Keratinocyte (primary cell): ENCODE measurements around the gene HSPG2. TPM values are rescaled to one million over a fixed set of nuclear protein-coding genes. Genes with fewer than 3 reads are reported as not detected.

Experiments used
- DNase-seq: peaks from one replicate; pipeline ENCODE4 v3.0.0-alpha.2; 2011; ENCODE audit warnings: low read depth, missing footprints, low spot score
- FAIRE-seq: peaks from 2 replicates; lab custom pipeline; 2011; peaks lifted over from hg19 to GRCh38; lab: Jason Lieb, UNC
- H2AFZ ChIP-seq: 2 replicates; pipeline ENCODE4 v1.6.0; 2012; ENCODE audit warnings: low read length, control low read depth, inconsistent platforms; ENCODE audit not compliant: control insufficient read depth
- H3K27ac ChIP-seq: 2 replicates; pipeline ENCODE4 v1.5.1; 2011; ENCODE audit warnings: low read length; ENCODE audit not compliant: control insufficient read depth, insufficient read depth
- H3K27me3 ChIP-seq: 3 replicates; pipeline ENCODE4 v1.6.0; 2011; ENCODE audit warnings: low read length; ENCODE audit not compliant: control insufficient read depth, insufficient read depth; ENCODE audit errors: extremely low read depth
- H3K36me3 ChIP-seq, 2 experiments: 2 replicates in 1 of 2; 3 replicates in 1 of 2; pipeline ENCODE4 v1.5.1; 2011; ENCODE audit warnings: low read length in 2 of 2, mild to moderate bottlenecking in 1 of 2; ENCODE audit not compliant: control insufficient read depth in 2 of 2, insufficient read depth in 2 of 2; ENCODE audit errors: extremely low read depth in 1 of 2
- H3K4me1 ChIP-seq: 3 replicates; pipeline ENCODE4 v1.5.1; 2011; ENCODE audit warnings: low read length; ENCODE audit not compliant: control insufficient read depth, insufficient read depth; ENCODE audit errors: extremely low read depth
- H3K4me2 ChIP-seq: 3 replicates; pipeline ENCODE4 v1.6.0; 2011; ENCODE audit warnings: low read depth, low read length; ENCODE audit not compliant: control insufficient read depth, insufficient read depth; ENCODE audit errors: extremely low read depth
- H3K4me3 ChIP-seq, 3 experiments: fragments of 200-600 bp in 1 of 3; sonication (generic) in 1 of 3; 2 replicates in 2 of 3; 3 replicates in 1 of 3; pipeline ENCODE4 v1.5.1; 2011 to 2016; ENCODE audit warnings: low read length in 3 of 3, mild to moderate bottlenecking in 3 of 3, control low read depth in 2 of 3, inconsistent platforms in 1 of 3, low read depth in 1 of 3, mixed read lengths in 1 of 3, mixed run types in 1 of 3, moderate library complexity in 1 of 3; ENCODE audit not compliant: control insufficient read depth in 2 of 3, insufficient read depth in 2 of 3; ENCODE audit errors: extremely low read depth in 1 of 3
- H3K79me2 ChIP-seq: 2 replicates; pipeline ENCODE4 v1.6.0; 2012; ENCODE audit warnings: low read length; ENCODE audit not compliant: control insufficient read depth, insufficient read depth
- H3K9ac ChIP-seq: 3 replicates; pipeline ENCODE4 v1.6.0; 2011; ENCODE audit warnings: low read length; ENCODE audit not compliant: control insufficient read depth, insufficient read depth; ENCODE audit errors: extremely low read depth
- H3K9me1 ChIP-seq: 3 replicates; pipeline ENCODE4 v1.6.0; 2011; ENCODE audit warnings: low read length; ENCODE audit not compliant: control insufficient read depth, insufficient read depth; ENCODE audit errors: extremely low read depth
- H3K9me3 ChIP-seq: 2 replicates; pipeline ENCODE4 v1.5.1; 2012; ENCODE audit warnings: low read depth, low read length; ENCODE audit not compliant: control insufficient read depth
- H4K20me1 ChIP-seq: 3 replicates; pipeline ENCODE4 v1.6.0; 2011; ENCODE audit warnings: low read length; ENCODE audit not compliant: control insufficient read depth, insufficient read depth; ENCODE audit errors: extremely low read depth
- CTCF ChIP-seq, 3 experiments: IDR thresholded peaks in 1 of 3; conservative IDR thresholded peaks in 1 of 3; optimal IDR thresholded peaks in 1 of 3; 2 replicates in 2 of 3; 3 replicates in 1 of 3; pipeline versions ENCODE3 to v1.5.1; 2011; ENCODE audit warnings: low read length in 3 of 3, mild to moderate bottlenecking in 3 of 3, moderate library complexity in 2 of 3, control low read depth in 1 of 3, inconsistent platforms in 1 of 3; ENCODE audit not compliant: insufficient read depth in 2 of 3; ENCODE audit errors: extremely low read depth in 1 of 3
- EZH2 ChIP-seq: IDR thresholded peaks from one replicate; pipeline ENCODE4 v1.6.1; 2012; ENCODE audit warnings: inconsistent platforms, mild to moderate bottlenecking, low read length, moderate library complexity
- dilution Hi-C: fragments of 300-500 bp; cut with MboI; formaldehyde crosslinking; loops from one replicate; pipeline ENCODE4 v1.7.0; 2020; ENCODE audit warnings: low sequenced_read_pairs; ENCODE audit not compliant: extremely low pct_ligation_motif_present
- polyA plus RNA-seq, 5 experiments: library from polyadenylated mRNA; depleted of rRNA in 3 of 5; stranded (reverse) in 3 of 5; stranded (forward) in 1 of 5; unstranded in 1 of 5; fragments of >200 nt; gene quantifications; 1 replicate in 1 of 5; 2 replicates in 3 of 5; 3 replicates in 1 of 5; pipeline versions ENCODE4 v1.2.1 to v1.2.3, GENCODE V29; 2011 to 2012; ENCODE audit warnings: missing spikeins in 2 of 5, low read depth in 1 of 5, low replicate concordance in 1 of 5

HSPG2 gene
- polyA plus RNA-seq, 1 donor (not counting 4 experiments of a cell fraction or from before 2014, with no cell fraction given) = 9.0 TPM

GRCh38 chr1:21936366-21937031, 611 bp downstream of the HSPG2 start:
- Histone ChIP-seq H3K36me3 (peaks cover under 1 to 2% of the 10 kb centered on the region in 2 experiments), H3K27ac (peak overlapping the region; percentile 73), H2AFZ (peak overlapping the region; percentile 14), H3K79me2 (peaks cover 40% of the 10 kb centered on the region), H3K4me2 (peak overlapping the region; percentile 89), H4K20me1 (peaks cover 4% of the 10 kb centered on the region), H3K4me1 (peaks cover 70% of the 10 kb centered on the region), H3K9me1 (peaks cover 2% of the 10 kb centered on the region), H3K9me3 (no peaks in the 10 kb centered on the region), H3K9ac (peak overlapping the region; percentile 85), H3K27me3 (no peaks in the 10 kb centered on the region), H3K4me3 (peak overlapping the region; percentile 67 to 74 (median 74))
- dilution Hi-C loops = no loop called here
- TF ChIP-seq CTCF (optimal IDR thresholded peaks at IDR 0.05 in 1 of 3, IDR thresholded peaks at IDR 0.05 in 1 of 3, conservative IDR thresholded peaks at IDR 0.05 in 1 of 3; ENCODE audit: extremely low read depth in 1 of 3, insufficient read depth in 2 of 3, low read length in 3 of 3) = no peak
- TF ChIP-seq EZH2 = no peak
- DNase-seq (no peak), FAIRE-seq (no peak)

- dilution Hi-C loops = no loop called here
- Histone ChIP-seq H3K36me3 (peaks cover 2 to 4% of the 10 kb centered on the region in 2 experiments), H2AFZ (peak overlapping the region; percentile 19), H3K27ac (peak overlapping the region; percentile 73), H4K20me1 (peaks cover 4% of the 10 kb centered on the region), H3K27me3 (no peaks in the 10 kb centered on the region), H3K79me2 (peaks cover 46% of the 10 kb centered on the region), H3K4me3 (peak overlapping the region; percentile 67 to 74 (median 74)), H3K4me1 (peaks cover 75% of the 10 kb centered on the region), H3K9me3 (no peaks in the 10 kb centered on the region), H3K4me2 (peak overlapping the region; percentile 89), H3K9ac (peak overlapping the region; percentile 85), H3K9me1 (peaks cover 2% of the 10 kb centered on the region)
- TF ChIP-seq CTCF (optimal IDR thresholded peaks at IDR 0.05 in 1 of 3, IDR thresholded peaks at IDR 0.05 in 1 of 3, conservative IDR thresholded peaks at IDR 0.05 in 1 of 3; ENCODE audit: extremely low read depth in 1 of 3, insufficient read depth in 2 of 3, low read length in 3 of 3) (no peak), EZH2 (no peak)
- FAIRE-seq (peak; percentile 41), DNase-seq (no peak)
Measured at GRCh38 chr1:21935891-21936365, 1.2 kb downstream of the HSPG2 start.
